Cerebellar cortex (tissue), 1 donor: ENCODE data around the gene SCUBE1.

Source experiments
- DNase-seq: peaks from one replicate; pipeline ENCODE4 v3.0.0-alpha.2; 2015; ENCODE audit warnings: low spot score

Gene SCUBE1

GRCh38 chr22:43173976-43174720 lies 169.0 kb downstream of the SCUBE1 start:
- DNase-seq: no peak

- no peak for DNase-seq
These were observed 169.6 kb downstream of the SCUBE1 start for GRCh38 chr22:43173566-43173965.

DNA sequence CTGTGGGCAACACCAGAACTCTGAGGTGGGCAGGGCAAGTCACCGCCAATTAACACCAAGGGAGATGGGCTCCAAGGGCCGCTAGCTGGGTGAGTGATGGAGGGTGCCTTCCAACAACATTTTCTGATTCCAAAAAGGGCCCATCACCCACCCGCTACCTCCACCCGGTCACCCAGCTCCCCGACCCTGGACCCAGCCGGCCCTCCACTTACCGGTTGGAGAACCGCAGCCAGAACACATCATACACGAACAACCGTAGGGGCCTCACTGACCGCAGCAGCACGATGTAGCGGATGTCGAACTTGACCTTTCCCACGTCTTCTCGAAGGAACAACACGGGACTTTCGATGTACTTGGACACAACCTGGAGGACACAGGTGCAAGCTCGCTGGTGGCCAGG lies 171.0 kb downstream of the SCUBE1 start:
- no peak for DNase-seq

DNA sequence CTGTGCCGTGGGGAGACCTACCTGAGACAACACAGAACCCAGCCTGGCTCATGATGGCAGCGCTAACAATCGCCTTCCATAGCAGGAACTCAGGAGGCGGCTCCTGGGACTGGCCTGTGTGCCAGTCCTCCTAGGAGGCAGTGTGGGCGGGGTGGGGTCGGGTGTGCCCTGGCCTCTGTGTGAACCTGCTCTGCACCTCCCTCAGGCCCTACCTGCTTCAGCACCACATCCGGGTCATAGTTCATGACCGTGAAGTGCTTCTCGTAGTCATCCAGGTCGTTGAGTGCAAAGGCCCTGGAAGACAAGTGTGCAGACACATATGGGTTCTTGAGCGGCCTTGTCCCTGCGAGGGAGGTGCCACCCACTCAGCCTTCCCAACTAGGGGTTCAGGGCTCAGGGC lies 171.6 kb downstream of the SCUBE1 start:
- DNase-seq: no peak

DNA sequence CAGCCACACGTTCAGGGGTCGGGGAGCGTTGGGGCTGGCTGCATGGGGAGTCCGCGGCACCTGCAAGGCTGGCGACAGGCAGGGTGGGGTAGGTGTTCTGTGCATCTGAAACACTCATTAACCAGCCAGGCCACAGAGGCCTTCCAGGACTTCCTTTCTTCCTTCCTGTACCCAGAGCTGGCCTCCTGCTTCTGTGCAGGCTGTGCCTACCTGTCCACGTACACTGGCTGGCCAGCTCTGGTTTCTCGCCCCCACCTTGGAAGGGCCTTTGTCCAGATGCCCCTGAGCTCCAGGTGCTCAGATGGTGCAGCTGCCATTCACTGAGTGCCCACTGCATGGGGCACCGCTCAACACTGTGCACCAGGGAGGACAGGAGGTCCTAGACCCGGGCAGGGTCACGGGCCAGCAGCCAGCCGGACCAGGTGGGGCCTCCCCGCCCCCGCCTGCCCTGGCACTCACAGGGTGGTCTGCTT lies 172.1 kb downstream of the SCUBE1 start:
- no peak for DNase-seq

GRCh38 chr22:43170131-43170480 lies 173.1 kb downstream of the SCUBE1 start:
- no peak for DNase-seq

DNA sequence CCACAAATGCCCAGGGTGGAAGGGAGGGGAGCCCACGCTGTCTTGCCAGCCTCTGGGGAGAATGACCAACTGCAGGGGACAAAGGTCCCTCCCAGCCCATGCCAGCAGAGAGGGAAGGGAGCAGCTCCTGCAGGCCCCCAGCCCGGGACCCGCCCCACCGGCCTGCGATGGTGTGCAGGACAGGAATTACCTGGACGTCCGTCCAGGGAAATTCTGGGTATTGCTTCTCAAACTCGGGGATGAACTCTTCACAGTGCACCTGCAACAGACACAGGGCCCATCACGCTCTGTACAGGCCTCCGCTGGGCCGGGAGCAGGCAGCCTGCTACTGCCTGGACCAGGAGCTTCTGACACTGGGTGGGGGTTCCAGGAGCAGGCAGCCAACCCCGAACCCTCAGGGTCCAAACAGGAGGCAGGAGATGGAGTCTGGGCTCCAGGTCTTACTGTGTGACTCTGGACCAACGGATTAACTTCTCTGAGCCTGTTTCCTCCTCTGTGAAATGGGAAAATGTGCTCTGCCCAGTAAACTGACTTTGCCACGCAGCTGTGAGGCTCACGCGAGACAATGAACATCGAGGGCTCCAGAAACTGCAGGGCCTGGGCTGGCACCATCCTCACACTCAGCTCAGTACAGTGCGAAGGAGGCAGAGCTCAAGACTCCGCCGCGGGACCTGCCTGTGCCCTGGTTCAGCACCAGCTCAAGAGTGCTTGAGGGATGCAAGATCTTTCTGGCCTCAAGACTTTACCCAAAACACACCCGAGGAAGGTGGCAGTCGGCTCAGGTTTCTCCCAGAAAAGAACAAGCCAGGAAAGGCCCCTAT lies 173.7 kb downstream of the SCUBE1 start:
- no peak for DNase-seq

GRCh38 chr22:43168471-43169309 lies 174.5 kb downstream of the SCUBE1 start:
- no peak for DNase-seq

DNA sequence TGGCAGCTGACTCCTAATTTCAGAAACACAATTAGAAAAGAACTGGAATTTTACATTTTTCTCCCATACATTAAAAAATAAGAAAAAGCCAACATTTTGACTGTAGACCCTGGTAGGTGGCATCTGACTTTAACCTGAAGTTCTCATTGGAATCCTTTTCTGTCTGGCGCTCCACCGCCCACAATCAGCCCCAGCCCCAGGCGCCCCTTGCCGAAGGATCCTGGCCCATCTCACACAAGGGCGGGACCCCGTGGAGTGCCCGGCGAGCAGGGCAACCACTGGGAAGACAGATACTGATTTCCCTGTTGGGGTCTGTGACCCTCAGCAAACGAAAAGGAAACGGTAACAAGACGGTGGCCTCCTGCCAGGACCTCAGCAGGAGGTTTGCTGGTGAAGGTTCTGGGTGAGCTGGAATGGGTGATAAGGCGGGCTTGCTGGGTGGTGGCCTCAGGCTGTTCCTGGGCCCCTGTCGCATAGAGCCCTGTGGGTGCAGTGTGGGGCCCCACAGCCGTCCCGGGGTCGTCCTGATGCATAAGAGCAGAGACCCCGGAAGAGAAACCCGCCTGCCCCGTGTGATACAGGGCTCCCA lies 176.1 kb downstream of the SCUBE1 start:
- no peak for DNase-seq

- no peak for DNase-seq
These were observed 176.8 kb downstream of the SCUBE1 start for GRCh38 chr22:43166132-43166930.

GRCh38 chr22:43164636-43165035 lies 178.5 kb downstream of the SCUBE1 start:
- DNase-seq: peak; percentile 19

- no peak for DNase-seq
These were observed 179.9 kb downstream of the SCUBE1 start for GRCh38 chr22:43163241-43163795.

DNA sequence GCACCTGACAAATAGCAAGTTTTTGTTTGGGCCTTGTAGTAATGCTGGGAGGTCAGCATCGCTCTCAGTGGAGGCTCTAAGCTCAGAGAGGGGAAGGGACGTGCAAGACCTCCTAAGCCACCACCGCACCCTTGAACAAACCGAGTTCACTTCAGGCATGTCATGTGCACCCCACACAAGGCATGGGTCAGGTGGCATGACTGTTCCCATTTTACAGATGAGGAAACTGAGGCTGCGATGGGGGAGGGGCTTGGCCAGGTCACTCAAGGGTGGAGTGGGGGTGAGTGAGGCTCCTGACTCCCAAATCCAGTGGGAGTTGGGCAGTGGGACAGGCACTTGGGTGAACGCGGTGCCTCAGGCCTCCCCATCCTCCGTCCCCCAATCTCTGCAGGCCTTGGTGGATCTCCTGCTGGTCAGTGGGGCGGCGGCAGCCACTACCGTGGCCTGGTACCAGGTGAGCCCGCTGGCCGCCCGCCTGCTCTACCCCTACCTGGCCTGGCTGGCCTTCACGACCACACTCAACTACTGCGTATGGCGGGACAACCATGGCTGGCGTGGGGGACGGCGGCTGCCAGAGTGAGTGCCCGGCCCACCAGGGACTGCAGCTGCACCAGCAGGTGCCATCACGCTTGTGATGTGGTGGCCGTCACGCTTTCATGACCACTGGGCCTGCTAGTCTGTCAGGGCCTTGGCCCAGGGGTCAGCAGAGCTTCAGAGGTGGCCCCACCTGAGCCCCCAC lies 180.6 kb downstream of the SCUBE1 start:
- no peak for DNase-seq

DNA sequence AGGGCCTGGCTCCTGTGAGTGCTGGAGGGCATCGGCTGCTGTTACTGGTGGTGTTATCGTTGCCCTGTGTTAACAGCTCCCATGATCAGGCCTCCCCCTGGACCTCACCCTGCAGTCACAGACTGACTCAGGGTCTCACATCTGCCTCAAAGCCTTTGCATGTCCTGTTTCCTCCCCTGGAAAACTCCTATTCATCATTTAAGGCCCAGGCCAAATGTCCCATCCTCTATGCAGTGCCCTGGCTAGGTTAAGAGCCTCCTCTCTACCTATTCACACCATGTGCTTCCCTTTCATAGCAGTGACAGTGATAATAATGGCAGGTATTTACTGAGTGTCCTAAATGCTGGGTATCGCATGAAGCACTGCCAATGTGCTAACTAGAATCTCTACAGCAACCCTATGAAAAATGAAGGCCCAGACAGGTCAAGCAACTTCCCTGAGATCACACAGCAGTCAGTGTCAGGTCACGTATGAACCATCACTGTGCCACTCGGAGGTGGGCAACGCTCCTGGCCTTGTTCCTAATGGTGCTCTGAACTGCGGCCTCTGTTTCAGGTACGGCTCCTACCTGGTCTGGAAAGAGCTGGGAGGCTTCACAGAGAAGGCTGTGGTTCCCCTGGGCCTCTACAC lies 182.6 kb downstream of the SCUBE1 start:
- DNase-seq: no peak

GRCh38 chr22:43159484-43160178 lies 183.5 kb downstream of the SCUBE1 start:
- DNase-seq: no peak

DNA sequence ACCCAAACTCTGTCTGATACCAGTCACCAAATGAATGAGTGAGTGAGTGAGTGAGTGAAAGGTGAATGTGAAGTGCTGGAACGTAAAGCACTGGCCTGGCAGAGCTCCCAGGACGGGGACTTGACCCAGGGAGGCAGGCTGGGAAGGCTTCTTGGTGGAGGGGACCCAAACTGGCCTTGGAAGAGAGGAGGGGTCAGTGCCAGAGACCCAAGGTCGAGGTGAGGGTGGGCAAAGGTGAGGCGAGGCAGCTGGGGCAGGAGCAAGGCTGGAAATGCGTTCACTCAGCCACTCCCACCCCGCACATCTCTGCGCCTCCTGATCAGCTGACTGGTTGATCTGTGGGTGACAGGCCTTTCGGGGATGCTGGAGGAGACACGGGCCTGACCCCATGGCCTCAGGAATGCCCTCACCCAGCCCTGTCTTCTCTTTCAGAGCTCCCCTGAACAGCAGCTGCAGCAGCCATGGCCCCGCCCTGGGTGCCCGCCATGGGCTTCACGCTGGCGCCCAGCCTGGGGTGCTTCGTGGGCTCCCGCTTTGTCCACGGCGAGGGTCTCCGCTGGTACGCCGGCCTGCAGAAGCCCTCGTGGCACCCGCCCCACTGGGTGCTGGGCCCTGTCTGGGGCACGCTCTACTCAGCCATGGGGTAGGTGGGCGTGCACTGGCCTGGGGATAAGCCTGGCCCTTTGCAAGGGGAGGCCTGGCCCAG lies 184.2 kb downstream of the SCUBE1 start:
- no peak for DNase-seq

GRCh38 chr22:43157874-43158546 lies 185.2 kb downstream of the SCUBE1 start:
- no peak for DNase-seq

DNA sequence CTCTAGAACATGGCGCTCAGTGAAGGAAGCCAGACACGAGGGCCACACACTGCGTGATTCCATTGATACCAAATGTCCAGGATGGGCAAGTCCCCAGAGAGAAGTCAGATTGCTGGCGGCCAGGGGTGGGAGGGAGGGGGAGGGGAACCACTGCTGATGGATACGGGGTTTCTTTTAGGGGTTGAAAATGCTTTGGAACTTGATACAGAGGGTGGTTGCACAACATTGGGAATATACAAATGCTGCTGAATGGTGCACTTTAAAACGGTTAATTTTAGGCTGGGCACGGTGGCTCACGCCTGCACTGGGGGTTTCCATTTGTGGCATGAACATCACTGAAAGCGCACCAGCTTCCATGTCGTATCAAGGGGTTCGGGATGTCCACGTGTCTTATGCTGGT lies 186.8 kb downstream of the SCUBE1 start:
- no peak for DNase-seq
